Bronchial epithelial cell (primary cell): Measurements from ENCODE around the gene TXNRD2. TPM values are rescaled to one million over a fixed set of nuclear protein-coding genes. Genes with fewer than 3 reads are reported as not detected.

Experiments used
- DNase-seq: peaks from one replicate; pipeline ENCODE4 v3.0.0-alpha.2; 2010; ENCODE audit warnings: low read depth
- FAIRE-seq: peaks from 2 replicates; lab custom pipeline; 2011; peaks lifted over from hg19 to GRCh38; lab: Jason Lieb, UNC
- H3K27me3 ChIP-seq: 2 replicates; pipeline ENCODE4 v1.5.1; 2011; ENCODE audit warnings: low read length; ENCODE audit not compliant: control insufficient read depth, insufficient read depth
- H3K36me3 ChIP-seq: 2 replicates; pipeline ENCODE4 v1.5.1; 2011; ENCODE audit warnings: low read length; ENCODE audit not compliant: control insufficient read depth, insufficient read depth
- H3K4me3 ChIP-seq: 2 replicates; pipeline ENCODE4 v1.5.1; 2011; ENCODE audit warnings: mild to moderate bottlenecking, low read depth, low read length, control low read depth
- total RNA-seq: library from RNA; depleted of rRNA; stranded (reverse); fragments of >200 nt; gene quantifications from 2 replicates; pipeline ENCODE4 v1.2.1, GENCODE V29; 2014
- TF ChIP-seq, protein P1 (sequence below): IDR thresholded peaks from 2 replicates; pipeline ENCODE4 v1.5.1; 2011; ENCODE audit warnings: mild to moderate bottlenecking, moderate library complexity, low read length, control low read depth, inconsistent platforms; ENCODE audit not compliant: insufficient read depth, severe bottlenecking

Gene TXNRD2
- total RNA-seq, 1 donor from 2014 or later: 12.9 TPM

GRCh38 chr22:19919701-19920363, 21.8 kb downstream of the TXNRD2 start:
- Histone ChIP-seq H3K36me3 (peaks cover 10% of the 10 kb centered on the region), H3K27me3 (no peaks in the 10 kb centered on the region), H3K4me3 (no peak overlapping the region)
- FAIRE-seq (no peak), DNase-seq (no peak)
- TF ChIP-seq, protein P1, sequence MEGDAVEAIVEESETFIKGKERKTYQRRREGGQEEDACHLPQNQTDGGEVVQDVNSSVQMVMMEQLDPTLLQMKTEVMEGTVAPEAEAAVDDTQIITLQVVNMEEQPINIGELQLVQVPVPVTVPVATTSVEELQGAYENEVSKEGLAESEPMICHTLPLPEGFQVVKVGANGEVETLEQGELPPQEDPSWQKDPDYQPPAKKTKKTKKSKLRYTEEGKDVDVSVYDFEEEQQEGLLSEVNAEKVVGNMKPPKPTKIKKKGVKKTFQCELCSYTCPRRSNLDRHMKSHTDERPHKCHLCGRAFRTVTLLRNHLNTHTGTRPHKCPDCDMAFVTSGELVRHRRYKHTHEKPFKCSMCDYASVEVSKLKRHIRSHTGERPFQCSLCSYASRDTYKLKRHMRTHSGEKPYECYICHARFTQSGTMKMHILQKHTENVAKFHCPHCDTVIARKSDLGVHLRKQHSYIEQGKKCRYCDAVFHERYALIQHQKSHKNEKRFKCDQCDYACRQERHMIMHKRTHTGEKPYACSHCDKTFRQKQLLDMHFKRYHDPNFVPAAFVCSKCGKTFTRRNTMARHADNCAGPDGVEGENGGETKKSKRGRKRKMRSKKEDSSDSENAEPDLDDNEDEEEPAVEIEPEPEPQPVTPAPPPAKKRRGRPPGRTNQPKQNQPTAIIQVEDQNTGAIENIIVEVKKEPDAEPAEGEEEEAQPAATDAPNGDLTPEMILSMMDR: no peak

GRCh38 chr22:19918332-19919106, 23.1 kb downstream of the TXNRD2 start:
- Histone ChIP-seq H3K27me3 (no peaks in the 10 kb centered on the region), H3K36me3 (peaks cover 13% of the 10 kb centered on the region), H3K4me3 (no peak overlapping the region)
- TF ChIP-seq, protein P1: no peak
- FAIRE-seq (no peak), DNase-seq (no peak)

DNA sequence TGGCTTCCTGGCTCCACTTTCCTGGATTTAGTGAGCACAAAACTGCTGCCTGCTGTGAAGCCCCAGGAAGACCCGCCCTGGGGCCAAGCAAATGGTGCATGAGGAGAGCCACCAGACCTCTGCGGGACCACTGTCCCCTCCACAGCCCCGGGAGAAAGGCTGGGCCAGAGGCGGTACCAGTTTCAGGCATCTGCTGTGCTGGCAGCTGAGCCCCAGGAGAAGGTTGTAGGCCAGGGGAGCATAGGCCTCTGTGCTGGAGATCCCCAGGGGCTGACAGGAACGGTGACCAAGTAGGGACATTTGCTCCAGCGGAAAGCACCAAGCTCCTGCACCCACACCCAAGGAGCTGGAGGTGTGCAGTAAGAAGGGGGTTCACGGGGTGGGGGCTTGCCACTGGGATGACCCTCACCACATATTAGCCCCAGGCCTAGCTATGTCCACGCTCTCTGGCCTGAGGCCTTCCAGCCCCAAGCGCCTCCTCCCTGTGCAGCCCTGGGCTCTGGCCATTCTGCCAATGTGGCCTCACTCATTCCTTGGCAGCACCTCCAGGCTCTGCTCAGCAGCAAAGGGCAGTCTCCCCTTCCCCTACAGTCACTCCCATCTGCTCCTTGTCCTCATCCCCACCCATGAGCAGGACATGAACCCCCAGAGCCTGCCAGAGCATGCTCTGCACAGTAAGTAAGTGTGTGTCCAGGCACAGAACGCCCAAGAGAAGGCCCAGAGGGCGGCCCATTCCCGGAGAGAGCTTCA, 24.1 kb downstream of the TXNRD2 start:
- TF ChIP-seq, protein P1: no peak
- no peak overlapping the region for H3K4me3 ChIP-seq
- FAIRE-seq (peak; percentile 83), DNase-seq (no peak)
- peaks cover 17% of the 10 kb centered on the region for H3K36me3 ChIP-seq
- H3K27me3 ChIP-seq: no peaks in the 10 kb centered on the region

DNA sequence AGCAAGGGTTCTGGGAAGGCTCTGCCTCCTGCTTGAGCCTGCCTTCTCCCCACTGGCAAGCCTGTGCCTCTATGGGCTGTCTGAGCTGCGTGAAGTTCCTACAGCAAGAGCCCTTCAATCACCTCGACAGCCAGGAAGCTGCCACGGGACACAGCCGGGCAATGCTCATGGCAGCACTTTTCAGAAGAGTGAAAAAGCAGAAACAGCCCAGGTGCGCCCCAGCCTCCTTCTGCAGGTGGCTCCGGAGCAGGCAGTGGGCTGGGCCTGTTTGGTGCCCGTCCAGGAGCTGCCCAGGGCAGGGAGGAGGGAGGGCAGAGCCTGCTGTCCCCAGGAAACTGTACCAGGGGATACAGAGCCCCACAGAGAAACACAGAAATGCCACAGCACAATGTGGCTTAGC, 24.7 kb downstream of the TXNRD2 start:
- no peak for FAIRE-seq
- TF ChIP-seq, protein P1: no peak
- Histone ChIP-seq H3K36me3 (peaks cover 17% of the 10 kb centered on the region), H3K27me3 (no peaks in the 10 kb centered on the region), H3K4me3 (no peak overlapping the region)
- DNase-seq: no peak

GRCh38 chr22:19916006-19916405, 25.6 kb downstream of the TXNRD2 start:
- H3K36me3 ChIP-seq: peaks cover 17% of the 10 kb centered on the region
- TF ChIP-seq, protein P1: no peak
- FAIRE-seq: peak; percentile 76

More at GRCh38 chr22:19916006-19916405, 25.6 kb downstream of the TXNRD2 start:
- Histone ChIP-seq H3K27me3 (no peaks in the 10 kb centered on the region), H3K4me3 (no peak overlapping the region)
- DNase-seq: no peak
